GM19238 (cell line): Measurements from ENCODE around the gene NRTN.
"Not testable (repeated sequence)": the region's sequence is repeated elsewhere in the genome, so short reads cannot be mapped to it uniquely, and the experiment has no call there.

Source experiments
- DNase-seq: peaks from one replicate; pipeline ENCODE4 v3.0.0; 2011; ENCODE audit warnings: low spot score; ENCODE audit not compliant: insufficient read length

Gene NRTN

GRCh38 chr19:5865772-5866171 lies 60.9 kb downstream of the NRTN start:
- no peak for DNase-seq

- no peak for DNase-seq
Observed at GRCh38 chr19:5867201-5868136, 62.6 kb downstream of the NRTN start.

GRCh38 chr19:5870986-5871394 lies 66.1 kb downstream of the NRTN start:
- no peak for DNase-seq

- DNase-seq = no peak
Observed at GRCh38 chr19:5873617-5874199, 68.8 kb downstream of the NRTN start.

GRCh38 chr19:5874496-5874895 lies 69.6 kb downstream of the NRTN start:
- DNase-seq = not testable (repeated sequence)

- no peak for DNase-seq
Observed at GRCh38 chr19:5877427-5877826, 72.6 kb downstream of the NRTN start.

- DNase-seq = no peak
Observed at GRCh38 chr19:5877882-5878281, 73.0 kb downstream of the NRTN start.
